Inflammatory macrophage treated with lipopolysaccharide for 1 hour (primary cell): Measurements from ENCODE around the gene CBARP.

ENCODE experiments used
- DNase-seq, 2 donors: peaks; one replicate each; pipeline ENCODE4 v3.0.0-alpha.2; 2020 to 2022

CBARP gene

DNA sequence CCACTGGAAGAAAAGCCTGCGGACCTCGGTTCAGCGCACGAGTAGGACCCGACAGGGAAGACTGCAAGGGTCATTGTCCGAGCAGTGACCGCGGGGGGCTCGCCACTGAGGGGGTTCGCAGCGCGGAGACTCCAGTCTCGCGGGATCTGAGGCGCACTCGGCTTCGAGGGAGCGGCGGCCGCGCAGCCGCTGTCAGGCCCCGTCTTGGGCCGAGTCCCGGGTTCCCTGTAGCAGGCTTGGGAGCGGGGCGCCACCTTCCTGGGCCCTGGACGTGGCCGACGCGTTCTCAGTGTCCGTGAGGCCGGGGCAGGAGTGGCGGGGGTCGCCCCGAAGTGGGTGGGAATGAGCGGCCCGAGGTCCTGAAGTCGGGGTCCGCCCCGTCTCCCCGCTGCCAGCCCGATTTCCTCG, 37.1 kb upstream of the CBARP start:
- DNase-seq, result no peak

DNA sequence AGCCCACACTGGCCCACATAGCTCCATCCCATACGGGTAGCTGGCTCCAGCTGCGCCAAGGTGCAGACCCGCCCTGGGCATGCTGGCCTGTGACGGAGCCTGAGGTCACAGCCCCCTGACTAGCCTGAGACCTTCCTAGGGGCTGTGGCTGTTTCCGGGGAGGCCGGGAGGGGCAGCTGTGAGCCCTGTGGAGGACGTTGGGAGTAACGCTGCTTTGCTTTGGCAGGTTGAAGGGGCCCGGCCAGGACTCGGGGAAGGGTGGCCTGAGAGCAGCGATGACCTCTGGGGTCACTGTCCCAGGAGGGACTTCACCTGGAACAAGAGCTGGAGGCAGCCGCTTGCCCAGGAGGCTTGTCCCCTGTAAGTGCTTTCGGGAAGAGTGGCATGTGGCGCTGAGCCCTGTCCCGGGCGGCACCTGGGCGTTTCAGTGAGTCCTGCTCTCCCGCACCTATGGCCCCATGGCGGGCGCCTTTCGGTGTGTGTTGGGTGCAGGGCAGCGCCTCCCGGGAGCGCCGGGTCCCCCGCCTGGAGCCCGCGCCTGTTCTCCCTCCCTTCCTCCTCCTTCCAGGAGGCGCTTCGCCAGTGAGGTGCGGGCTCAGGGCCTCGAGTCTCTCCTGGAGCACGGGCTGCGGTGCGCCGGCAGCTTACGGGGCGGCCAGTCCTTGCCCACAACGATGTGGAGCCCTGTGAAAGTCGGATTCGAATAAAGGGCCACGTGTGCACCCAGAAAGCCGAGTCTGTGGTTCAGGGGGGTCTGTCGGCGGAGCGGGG, 36.5 kb upstream of the CBARP start:
- no peak for DNase-seq

- peak; percentile 41 to 53 for DNase-seq
Measured at GRCh38 chr19:1273263-1274041, 35.6 kb upstream of the CBARP start.

GRCh38 chr19:1272423-1273262, 34.8 kb upstream of the CBARP start:
- no peak for DNase-seq

DNA sequence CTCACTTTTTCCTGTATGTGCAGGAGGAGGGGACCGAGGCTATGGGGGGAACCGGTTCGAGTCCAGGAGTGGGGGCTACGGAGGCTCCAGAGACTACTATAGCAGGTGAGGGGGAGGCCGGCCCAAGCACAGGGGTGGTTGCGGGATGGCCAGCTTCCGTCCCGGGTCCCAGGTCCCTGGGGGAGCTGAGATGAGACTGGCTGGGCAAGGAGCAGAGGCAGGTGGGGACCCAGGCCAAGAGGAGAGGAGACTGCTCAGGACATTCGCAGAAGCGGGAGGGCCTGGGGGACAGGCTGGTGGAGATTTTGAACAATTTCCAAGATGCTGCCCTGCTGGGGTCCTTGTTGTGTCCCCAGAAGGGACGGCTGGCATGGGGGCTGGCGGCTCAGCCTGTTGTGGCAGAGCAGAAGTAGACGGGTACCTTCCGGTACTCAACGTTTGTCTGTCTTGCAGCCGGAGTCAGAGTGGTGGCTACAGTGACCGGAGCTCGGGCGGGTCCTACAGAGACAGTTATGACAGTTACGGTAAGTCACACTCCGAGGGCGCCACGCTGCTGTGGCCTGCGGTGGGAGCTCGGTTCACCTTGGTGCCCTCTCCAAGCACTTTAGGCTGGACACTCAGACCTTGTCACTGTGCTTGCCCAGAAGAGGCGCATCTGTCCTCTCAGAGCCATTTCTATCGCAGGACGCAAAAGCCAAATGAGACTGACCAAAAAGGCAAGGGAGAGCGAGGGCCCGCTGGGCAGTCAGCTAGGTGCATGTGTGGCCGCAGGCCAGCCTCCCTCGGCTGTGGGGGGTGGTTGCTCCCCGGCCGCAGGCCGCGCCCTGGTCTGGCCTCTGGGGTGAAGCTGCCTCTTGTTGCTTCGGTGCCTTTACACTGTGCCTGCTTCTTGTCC, 34.0 kb upstream of the CBARP start:
- no peak for DNase-seq

DNA sequence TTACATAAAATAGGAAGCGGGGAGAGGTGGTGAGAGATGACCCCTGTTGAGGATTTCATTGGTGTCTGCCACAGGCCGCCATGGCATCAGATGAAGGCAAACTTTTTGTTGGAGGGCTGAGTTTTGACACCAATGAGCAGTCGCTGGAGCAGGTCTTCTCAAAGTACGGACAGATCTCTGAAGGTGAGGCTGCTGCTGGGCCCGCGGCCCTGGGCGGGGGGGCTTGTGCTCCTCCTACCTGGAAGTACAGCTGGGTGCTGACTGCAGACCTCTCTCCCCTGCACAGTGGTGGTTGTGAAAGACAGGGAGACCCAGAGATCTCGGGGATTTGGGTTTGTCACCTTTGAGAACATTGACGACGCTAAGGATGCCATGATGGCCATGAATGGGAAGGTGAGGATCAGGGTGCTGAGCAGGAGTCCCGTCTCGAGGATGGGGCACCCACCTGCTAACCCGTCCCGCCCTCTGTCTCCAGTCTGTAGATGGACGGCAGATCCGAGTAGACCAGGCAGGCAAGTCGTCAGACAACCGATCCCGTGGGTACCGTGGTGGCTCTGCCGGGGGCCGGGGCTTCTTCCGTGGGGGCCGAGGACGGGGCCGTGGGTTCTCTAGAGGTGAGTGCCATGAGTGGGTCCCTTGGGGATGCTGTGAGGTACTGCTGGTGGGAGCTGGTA, 33.2 kb upstream of the CBARP start:
- DNase-seq, result no peak

GRCh38 chr19:1270213-1270853, 32.5 kb upstream of the CBARP start:
- peak in 1 of 2 donors; percentile 32 for DNase-seq

GRCh38 chr19:1269478-1270212, 31.8 kb upstream of the CBARP start:
- DNase-seq, result peak; percentile 79 to 87

GRCh38 chr19:1269065-1269477, 31.3 kb upstream of the CBARP start, which contains the start of gene CIRBP:
CIRBP (plus strand) TSS chr19:1269332; CDS start chr19:1270934, 1,602 bp downstream.
- DNase-seq, result peak; percentile 99

GRCh38 chr19:1268226-1269064, 30.6 kb upstream of the CBARP start:
- no peak for DNase-seq

DNA sequence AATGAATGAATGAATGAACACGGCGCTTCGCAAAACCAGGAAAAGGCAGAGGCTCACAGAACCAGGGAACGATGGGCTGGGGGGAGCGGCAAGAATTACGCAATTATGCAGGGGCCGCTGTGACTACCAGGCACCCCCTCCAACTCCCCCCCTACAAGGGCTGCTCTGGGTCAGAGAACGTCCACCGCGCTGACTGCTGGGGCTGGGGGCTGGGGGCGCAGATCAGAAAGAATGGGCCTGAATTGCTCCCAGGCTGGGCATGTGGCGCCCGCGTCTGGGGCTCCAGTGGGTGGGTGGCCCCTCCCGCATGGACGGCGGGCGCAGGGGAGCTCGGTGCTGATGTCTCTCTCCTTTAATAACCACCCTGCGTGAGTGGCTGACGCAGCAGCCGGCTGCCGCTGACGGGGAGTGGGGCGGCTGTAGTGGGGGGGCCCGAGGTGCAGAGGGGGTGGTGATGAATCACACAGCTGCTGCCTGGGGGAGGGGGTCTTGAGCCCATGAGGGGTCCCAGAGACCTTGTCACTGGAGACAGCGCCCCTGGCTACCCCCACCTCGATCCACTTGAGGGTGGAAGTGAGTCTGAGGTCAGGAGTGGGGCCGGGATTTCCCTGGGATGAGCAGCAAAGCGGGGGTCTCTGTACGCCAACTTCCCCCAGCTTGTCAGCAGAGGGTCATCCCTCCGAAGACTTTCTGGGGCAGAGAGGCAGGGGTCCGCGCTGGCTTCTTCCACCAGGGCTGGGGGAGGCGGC, 29.8 kb upstream of the CBARP start:
- DNase-seq, result no peak

DNA sequence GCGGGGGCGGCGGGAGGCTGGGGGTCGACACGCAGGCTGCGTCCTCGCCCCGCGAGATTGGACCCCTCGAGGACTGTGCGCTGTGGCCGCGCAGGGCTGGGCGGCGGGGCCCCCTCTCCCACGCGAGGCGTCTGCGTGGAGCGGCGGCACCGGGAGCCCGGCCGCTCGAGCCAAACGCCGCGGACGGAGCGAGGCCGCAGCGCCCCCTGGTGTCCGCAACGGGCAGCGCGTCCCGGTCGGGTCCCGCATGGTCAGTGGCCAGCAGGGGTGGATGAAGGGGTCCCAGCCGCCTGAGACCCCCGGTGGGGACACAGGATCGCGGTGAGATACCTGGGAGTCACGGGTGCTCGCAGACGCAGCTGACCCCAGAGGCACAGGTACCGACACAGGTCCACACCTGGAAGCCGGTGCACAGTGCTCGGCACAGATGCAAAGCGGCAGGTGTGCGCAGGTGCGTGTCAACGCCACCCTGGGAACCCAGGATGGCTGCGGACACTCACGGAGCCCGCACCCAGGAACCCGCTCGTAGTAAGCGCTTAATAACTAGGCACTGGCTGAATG, 29.2 kb upstream of the CBARP start:
- DNase-seq, result peak in 1 of 2 donors; percentile 85

- peak; percentile 67 to 87 for DNase-seq
Measured at GRCh38 chr19:1266129-1266915, 28.5 kb upstream of the CBARP start.

DNA sequence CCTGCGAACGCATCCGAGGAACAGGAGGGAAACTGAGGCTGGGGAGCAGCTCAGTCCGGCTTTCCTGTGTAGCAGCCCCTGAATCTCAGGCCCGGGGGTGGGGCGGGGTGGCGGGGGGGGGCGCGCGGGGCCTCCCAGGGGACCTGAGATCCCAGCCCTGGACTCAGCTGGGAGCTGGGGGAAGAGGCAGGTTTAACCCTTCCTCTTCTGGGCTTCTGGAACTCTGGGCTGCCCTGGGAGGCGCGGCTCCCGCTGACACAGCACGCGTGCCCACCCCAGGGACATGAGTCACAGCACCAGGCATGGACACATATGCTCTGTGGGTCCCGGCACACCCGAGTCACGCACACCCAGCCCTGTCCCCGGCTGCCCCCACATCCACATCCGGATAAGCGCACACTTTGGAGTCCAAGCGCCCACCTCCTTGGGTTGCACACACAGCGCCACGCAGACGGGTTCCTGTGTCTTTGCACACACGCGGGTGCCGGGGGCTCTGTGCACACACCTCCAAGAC, 27.9 kb upstream of the CBARP start:
- DNase-seq, result peak; percentile 60 to 69

DNA sequence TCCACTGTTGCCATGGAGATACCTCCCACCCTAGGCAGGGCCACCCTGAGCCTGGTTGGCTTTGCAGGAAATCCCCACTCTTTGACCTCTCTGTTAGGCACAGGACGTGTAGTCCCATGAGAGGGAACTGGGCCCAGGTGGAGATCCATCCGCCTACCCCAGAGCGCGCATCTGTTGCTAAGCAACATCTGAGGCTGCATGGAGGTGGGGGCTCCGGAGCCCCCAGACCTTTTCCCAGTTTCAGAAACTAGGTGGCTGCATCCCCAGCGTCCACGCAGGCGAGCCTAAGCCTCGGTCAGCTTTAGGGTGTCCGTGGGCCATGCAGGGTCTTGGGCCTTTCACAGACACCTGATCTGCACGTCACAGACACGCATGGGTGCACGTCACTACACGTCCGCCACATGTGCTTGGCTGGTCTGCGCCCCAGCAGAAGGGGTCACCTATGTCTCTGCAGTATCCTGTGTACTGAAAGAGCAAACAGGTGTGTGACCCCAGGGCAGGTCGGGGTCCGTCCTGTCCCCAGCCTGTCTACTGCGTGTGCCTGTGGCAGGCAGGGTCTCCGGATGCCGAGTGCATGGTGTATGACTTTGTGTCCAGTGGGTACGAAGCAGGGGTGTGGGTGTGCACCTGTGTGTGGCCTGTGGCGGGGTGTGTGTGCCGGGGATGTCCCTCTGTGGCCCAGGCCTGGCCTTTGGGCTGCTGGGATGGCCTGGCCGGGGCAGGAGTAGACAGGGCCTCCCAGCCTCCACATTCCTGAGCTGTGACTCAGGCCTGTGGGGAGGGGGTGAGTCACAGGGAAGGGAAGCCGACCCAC, 27.2 kb upstream of the CBARP start:
- no peak for DNase-seq

DNA sequence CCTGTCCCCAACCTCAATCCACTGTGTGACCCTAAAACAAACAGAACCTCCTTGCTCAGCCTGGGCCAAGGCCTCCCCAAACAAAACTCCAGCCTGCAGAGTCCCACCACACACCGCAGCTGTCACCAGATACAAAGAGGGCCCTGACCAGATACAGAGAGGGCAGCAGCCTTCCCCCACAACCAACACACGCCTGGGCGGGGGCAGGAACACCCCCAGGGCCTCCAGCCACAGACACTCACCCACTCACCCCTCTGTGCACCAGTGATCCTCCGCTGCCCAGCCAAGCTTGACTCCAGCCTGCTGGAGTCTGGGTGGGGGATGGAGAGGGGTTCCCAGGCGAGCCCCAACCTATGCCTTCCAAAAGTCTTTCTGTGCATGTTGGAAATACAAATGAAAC, 25.4 kb upstream of the CBARP start:
- DNase-seq, result no peak
